Brain microvascular endothelial cell (primary cell): Measurements from ENCODE around the gene ACSL5.

Source experiments
- DNase-seq: peaks from one replicate; pipeline ENCODE4 v3.0.0-alpha.2; 2020
- H3K27ac ChIP-seq: fragments of 250-450 bp; sonication (Bioruptor Pico); 2 replicates; pipeline ENCODE4 v1.5.1; 2020; ENCODE audit warnings: mild to moderate bottlenecking, moderate library complexity
- H3K27me3 ChIP-seq: fragments of 250-450 bp; sonication (Bioruptor Pico); replicated peaks from 2 replicates; pipeline ENCODE4 v1.5.1; 2020; ENCODE audit warnings: mild to moderate bottlenecking
- H3K36me3 ChIP-seq: fragments of 250-450 bp; sonication (Bioruptor Pico); replicated peaks from 2 replicates; pipeline ENCODE4 v1.5.1; 2020; ENCODE audit warnings: mild to moderate bottlenecking
- H3K4me3 ChIP-seq: 2 replicates; pipeline ENCODE4 v1.5.1; 2011; ENCODE audit warnings: low read depth, mild to moderate bottlenecking, control low read depth, low read length, moderate library complexity
- in situ Hi-C: cut with HindIII; loops from 2 replicates; pipeline ENCODE4 v1.10.0; 2017; ENCODE audit warnings: low sequenced_read_pairs, low pct_ligation_motif_present
- TF ChIP-seq, protein P1 (sequence below): IDR thresholded peaks from 2 replicates; pipeline ENCODE4 v1.5.1; 2011; ENCODE audit warnings: low read depth, mild to moderate bottlenecking, moderate library complexity, low read length, control low read depth, inconsistent platforms; ENCODE audit errors: missing control alignments

The ACSL5 gene

DNA sequence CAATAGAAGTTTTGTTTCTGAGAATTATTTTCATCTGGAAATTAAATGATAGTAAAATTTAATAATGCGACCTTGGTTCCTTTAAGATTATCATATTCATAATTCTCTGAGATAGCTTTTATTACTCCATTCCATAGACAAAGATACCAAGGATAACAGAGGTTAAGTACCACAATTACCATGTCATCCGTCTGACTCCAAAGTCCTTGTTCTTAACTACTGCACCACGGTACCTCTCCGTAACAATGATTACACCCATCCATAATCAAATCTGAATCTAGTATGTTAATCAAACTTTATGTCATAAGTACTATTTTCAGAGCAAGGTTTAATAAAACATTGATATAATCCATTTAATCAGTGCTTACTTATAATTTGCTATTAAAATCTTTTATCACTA is 64.4 kb downstream of the ACSL5 start:
- H3K27me3 ChIP-seq, result no peaks in the 10 kb centered on the region
- no peak overlapping the region for H3K27ac ChIP-seq
- H3K36me3 ChIP-seq, result peaks cover 20% of the 10 kb centered on the region
- TF ChIP-seq, protein P1, sequence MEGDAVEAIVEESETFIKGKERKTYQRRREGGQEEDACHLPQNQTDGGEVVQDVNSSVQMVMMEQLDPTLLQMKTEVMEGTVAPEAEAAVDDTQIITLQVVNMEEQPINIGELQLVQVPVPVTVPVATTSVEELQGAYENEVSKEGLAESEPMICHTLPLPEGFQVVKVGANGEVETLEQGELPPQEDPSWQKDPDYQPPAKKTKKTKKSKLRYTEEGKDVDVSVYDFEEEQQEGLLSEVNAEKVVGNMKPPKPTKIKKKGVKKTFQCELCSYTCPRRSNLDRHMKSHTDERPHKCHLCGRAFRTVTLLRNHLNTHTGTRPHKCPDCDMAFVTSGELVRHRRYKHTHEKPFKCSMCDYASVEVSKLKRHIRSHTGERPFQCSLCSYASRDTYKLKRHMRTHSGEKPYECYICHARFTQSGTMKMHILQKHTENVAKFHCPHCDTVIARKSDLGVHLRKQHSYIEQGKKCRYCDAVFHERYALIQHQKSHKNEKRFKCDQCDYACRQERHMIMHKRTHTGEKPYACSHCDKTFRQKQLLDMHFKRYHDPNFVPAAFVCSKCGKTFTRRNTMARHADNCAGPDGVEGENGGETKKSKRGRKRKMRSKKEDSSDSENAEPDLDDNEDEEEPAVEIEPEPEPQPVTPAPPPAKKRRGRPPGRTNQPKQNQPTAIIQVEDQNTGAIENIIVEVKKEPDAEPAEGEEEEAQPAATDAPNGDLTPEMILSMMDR, result no peak
- DNase-seq, result no peak
- no peak overlapping the region for H3K4me3 ChIP-seq
- in situ Hi-C loops, result no loop called here

GRCh38 chr10:112441520-112441919 is 67.6 kb downstream of the ACSL5 start:
- in situ Hi-C loops, result no loop called here
- peaks cover 18% of the 10 kb centered on the region for H3K36me3 ChIP-seq
- no peak for DNase-seq
- H3K4me3 ChIP-seq, result no peak overlapping the region
- TF ChIP-seq, protein P1, result no peak
- H3K27ac ChIP-seq, result no peak overlapping the region
- no peaks in the 10 kb centered on the region for H3K27me3 ChIP-seq

GRCh38 chr10:112442063-112442462 is 68.1 kb downstream of the ACSL5 start:
- in situ Hi-C loops, result no loop called here
- no peak overlapping the region for H3K4me3 ChIP-seq
- H3K36me3 ChIP-seq, result peaks cover 18% of the 10 kb centered on the region
- DNase-seq, result no peak
- H3K27ac ChIP-seq, result no peak overlapping the region
- TF ChIP-seq, protein P1, result no peak
- no peaks in the 10 kb centered on the region for H3K27me3 ChIP-seq

GRCh38 chr10:112446055-112446854 is 72.3 kb downstream of the ACSL5 start:
- in situ Hi-C loops, result no loop called here
- TF ChIP-seq, protein P1, result no peak
- Histone ChIP-seq H3K27me3 (no peaks in the 10 kb centered on the region), H3K4me3 (peak overlapping the region; percentile 94), H3K36me3 (peaks cover 7% of the 10 kb centered on the region), H3K27ac (peak overlapping the region; percentile 94)
- DNase-seq, result no peak

DNA sequence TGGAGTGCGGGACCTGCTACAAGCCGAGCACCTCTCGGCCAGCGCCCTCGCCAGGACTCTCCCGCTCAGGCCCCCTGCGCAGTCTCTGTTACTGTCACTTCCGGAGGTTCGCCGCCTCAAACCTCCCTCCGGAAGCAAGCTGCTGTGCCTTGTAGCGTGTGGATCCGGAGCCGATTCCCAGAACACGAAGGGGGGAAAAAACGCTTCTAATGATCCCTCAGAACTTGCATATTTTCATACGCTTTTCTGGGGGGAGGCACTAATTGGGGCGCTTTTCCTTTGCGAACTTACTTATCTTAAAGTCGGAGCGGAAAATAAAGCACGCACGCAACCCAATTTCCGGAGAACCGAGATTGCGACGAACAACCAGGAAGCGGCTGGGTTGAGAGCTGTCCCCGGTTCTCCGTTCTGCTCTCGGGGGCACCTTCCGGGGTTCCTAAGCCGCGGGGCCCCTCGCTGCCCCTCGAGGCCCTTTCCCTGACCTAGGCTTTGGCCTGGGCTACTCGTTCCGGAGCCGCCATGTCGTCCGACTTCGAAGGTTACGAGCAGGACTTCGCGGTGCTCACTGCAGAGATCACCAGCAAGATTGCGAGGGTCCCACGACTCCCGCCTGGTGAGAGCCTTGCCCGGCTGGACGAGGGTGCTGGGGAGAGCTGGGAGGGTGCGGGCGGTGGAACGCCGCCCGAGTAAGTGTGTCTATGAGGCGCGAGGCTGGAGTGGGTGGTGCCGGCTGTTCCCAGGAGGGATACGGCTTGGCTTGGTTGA is 73.1 kb downstream of the ACSL5 start, which contains the start of the genes VTI1A and ZDHHC6:
Gene VTI1A (plus strand): TSS at position 361 of the 765 bp plus-strand sequence. CDS start 159 bp downstream, at position 520.
Gene ZDHHC6 (minus strand): TSS at position 60 of the 765 bp plus-strand sequence. CDS start 1,478 bp downstream, outside the sequence.
- H3K36me3 ChIP-seq, result peaks cover 7% of the 10 kb centered on the region
- H3K27me3 ChIP-seq, result no peaks in the 10 kb centered on the region
- H3K27ac ChIP-seq, result peak within 1 kb of the TSS; percentile 94
- DNase-seq, result peak; percentile 80
- in situ Hi-C loops, result no loop called here
- TF ChIP-seq, protein P1, result peak; percentile 51
- H3K4me3 ChIP-seq, result peak within 1 kb of the TSS; percentile 94
